NCI-H1436 (cell line): ENCODE results near the gene RUNX2.
"Not testable (repeated sequence)": the region's sequence is repeated elsewhere in the genome, so short reads cannot be mapped to it uniquely, and the experiment has no call there.

ENCODE experiments used
- DNase-seq: peaks from one replicate; lab custom pipeline; 2025; lab: John Stamatoyannopoulos, UW

The RUNX2 gene

DNA sequence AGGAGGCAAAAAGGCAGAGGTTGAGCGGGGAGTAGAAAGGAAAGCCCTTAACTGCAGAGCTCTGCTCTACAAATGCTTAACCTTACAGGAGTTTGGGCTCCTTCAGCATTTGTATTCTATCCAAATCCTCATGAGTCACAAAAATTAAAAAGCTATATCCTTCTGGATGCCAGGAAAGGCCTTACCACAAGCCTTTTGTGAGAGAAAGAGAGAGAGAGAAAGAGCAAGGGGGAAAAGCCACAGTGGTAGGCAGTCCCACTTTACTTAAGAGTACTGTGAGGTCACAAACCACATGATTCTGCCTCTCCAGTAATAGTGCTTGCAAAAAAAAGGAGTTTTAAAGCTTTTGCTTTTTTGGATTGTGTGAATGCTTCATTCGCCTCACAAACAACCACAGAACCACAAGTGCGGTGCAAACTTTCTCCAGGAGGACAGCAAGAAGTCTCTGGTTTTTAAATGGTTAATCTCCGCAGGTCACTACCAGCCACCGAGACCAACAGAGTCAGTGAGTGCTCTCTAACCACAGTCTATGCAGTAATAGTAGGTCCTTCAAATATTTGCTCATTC lies at the start of gene RUNX2:
RUNX2 (plus strand) TSS at position 375 of the 567 bp plus-strand sequence. CDS start 397 bp downstream, outside the sequence.
- no peak for DNase-seq

DNA sequence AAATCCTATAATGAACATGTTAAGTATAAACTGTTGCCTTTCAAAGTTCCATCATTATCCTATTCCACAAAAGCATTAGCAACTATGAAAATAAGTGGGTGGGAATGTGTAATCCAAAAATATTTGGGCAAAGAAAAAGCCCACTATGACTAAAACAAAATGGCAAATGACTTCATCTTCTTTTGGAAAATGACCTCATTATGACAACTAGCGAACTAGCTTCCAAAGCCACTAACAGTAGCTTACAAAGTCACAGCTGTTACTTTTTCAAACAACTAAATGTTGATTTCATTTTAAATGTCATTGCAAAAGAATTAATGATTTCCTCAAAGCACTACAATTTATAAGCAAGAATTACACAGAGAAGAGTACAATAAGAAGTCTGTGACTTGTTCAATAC lies 49.8 kb upstream of the RUNX2 start:
- DNase-seq = no peak

DNA sequence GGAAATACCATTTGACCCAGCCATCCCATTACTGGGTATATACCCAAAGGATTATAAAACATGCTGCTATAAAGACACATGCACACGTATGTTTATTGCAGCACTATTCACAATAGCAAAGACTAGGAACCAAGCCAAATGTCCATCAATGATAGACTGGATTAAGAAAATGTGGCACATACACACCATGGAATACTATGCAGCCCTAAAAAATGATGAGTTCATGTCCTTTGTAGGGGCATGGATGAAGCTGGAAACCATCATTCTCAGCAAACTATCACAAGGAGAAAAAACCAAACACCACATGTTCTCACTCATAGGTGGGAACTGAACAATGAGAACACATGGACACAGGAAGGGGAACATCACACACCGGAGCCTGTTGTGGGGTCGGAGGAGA lies 41.4 kb upstream of the RUNX2 start:
- DNase-seq = not testable (repeated sequence)

DNA sequence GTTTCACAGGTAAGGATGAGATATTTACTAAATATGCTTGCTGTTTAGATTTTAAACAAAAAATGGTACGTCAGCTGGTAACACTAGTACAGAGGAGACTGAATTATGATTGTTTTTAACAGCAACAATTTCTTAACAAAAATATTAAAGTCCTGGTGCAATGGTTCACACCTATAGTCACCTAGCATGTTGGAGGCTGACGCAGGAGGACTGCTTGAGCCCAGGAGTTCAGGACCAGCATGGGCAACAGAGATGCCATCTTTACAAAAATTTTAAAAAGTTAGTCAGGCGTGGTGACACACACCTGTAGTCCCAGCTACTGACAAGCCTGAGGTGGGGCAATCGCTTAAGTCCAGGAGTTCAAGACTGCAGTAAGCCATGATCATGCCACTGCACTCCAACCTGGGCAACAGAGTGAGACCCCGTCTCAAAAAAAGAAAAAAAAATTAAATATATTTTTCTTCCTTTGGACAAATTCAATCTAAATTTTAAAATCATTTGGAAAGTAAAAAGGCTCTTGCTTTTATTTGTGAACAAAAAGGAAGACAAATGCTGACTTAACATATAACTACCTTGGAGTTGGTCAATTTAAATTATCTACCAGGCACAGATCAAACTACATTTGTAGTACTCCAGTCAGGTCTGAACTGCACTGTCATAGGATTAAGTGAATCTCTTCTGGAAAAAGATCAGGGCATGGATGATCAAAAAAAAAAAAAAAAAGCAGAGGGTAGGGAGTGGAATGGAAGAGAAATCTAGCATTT lies 38.2 kb upstream of the RUNX2 start:
- DNase-seq = no peak

DNA sequence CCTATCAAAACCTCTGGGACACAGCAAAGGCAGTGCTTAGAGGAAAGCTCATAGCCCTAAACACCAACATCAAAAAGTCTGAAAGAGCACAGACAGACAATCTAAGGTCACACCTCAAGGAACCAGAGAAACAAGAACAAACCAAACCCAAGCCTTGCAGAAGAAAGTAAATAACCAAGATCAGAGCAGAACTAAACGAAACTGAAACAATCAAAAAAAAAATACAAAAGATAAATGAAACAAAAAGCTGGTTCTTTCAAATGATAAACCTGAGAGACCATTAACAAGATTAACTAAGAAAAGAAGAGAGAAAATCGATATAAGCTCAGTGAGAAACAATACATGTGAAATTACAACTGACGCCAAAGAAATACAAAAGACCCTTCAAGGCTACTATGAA lies 34.8 kb upstream of the RUNX2 start:
- no peak for DNase-seq

DNA sequence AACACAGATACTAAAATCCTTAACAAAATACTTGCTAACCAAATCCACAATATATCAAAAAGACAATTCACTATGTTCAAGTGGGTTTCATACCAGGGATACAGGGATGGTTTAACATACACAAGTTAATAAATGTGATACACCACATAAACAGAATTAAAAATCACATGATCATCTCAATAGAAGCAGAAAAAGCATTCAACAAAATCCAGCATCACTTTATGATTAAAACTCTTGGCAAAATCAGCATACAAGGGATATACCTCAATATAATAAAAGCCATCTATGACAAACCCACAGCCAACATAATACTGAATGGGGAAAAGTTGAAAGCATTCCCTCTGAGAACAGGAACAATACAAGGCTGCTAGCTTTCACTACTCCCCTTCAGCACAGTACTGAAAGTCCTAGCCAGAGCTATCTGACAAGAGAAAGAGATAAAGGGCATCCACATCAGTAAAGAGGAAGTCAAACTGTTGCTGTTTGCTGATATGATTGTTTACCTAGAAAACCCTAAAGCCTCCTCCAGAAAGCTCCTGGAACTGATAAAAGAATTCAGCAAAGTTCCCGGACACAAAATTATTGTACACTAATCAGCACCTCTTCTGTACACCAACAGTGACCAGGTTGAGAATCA lies 33.9 kb upstream of the RUNX2 start:
- DNase-seq = not testable (repeated sequence)

DNA sequence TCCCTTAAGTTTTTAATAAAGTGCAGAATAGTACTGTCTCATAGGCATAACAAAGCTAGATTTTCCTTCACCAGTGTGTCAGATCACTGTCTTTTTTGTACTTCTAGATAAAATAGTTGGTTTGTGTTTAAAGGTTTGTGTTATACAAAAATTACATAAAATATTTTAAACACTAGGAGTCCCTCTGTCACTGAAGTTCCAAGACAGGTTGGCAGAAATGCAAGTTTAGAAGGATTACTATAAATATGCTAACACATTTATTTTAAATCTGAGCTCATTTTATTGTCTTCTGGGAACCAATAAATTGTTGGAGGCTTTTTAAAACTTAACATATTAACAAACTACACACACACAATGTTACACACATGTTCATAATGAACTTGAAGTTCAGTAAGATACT lies 30.8 kb upstream of the RUNX2 start:
- no peak for DNase-seq

DNA sequence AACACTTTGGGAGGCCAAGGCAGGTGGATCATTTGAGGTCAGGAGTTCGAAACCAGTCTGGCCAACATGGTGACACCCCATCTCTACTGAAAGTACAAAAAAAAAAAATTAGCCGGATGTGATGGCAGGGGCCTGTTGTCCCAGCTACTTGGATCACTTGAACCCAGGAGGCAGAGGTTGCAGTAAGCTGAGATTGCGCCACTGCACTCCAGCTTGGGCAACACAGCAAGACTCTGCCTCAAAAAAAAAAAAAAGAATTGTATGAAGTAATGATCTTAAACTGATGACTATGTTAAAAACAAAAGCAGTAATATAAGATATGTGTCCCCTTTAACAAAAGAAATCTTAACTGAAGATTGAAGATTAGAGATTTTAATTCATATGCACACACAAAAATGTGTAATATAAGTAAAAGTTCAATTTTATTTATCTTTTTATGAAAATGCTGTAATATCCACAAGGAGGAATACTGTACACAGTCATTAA lies 29.0 kb upstream of the RUNX2 start:
- DNase-seq = no peak

DNA sequence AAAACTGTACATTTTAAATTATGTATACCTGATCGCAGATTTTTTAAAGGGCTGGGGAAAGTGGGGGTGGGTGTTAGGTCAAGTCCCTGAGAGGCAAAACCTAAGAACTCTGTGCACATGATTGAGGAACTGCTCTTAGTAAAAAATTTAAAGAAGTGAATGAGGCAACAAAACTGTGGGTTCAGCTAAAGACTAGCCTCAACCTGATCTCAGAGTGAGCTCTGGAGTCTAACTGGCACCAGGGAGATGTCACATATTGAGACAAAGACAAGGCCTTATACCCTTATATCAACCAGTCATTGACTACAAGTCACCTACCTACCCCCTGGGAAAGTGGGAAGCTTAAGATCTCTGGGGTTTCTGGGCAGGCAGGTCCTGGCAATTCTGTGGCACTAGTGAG lies 27.4 kb upstream of the RUNX2 start:
- DNase-seq = no peak

DNA sequence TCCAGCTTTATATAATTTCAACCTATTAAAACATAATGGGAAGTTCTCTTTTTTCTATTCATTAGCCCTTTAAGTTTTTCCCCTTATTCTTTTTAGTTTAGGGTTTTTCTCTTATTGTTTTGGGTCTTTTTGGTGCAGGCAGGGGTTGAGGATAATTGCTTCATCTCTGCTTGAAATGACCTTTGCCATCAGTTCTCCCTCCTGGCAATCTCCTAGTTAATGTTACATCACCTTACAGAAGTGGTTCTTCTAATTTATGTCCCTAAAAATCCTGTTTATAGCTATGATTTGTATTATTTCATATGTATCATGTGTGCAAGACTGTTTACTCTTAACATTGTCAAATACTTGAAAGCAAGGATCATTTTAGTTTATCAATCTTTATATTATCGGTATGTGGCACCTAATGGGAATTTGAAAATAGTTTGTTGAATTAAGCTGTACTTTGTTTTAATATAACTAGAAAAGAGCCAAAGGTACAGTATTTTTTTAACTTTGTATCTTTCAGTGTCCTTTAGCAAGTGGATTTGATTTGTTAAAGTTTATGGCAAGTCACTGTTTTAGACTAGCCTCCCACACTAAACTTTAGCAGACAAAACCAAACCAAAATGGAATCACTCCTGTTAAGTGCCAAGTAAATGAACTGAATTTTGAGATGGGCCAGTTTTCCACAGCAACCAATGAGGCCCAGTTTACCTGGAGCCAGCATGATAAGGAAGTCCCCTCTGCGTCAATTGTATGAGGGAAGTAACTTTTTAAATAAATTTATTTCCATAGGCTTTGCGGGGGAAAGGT lies 26.6 kb upstream of the RUNX2 start:
- no peak for DNase-seq

DNA sequence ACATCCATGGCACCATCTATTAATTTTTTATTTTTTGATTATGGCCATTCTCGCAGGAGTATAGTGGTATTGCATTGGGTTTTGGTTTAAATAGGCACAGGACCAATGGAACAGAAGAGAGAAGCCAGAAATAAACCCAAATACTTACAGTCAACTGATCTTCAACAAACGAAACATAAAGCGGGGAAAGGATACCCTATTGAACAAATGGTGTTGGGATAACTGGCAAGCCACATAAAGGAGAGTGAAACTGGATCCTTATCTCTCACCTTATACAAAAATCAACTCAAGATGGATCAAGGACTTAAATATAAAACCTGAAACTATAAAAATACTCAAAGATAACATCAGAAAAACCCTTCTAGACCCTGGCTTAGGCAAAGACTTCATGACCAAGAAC lies 25.3 kb upstream of the RUNX2 start:
- no peak for DNase-seq

DNA sequence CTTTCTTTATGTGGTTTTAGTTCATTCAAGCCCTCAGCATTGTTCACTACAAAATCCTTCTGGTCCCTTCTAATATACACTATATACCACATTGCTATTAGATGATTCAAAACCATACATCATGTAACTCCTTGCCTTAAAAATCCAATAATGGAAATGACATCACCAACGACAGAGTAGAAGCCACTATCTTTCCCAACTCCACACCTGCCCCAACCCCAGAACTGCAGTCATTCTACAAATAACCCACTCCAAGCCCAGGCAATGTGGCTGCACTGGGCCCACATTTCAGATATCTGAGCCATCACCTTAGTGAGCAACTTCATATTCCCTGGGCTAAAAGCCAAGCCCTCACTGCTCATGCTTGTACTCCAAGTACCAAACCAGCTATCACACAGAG lies 22.6 kb upstream of the RUNX2 start:
- DNase-seq = no peak

DNA sequence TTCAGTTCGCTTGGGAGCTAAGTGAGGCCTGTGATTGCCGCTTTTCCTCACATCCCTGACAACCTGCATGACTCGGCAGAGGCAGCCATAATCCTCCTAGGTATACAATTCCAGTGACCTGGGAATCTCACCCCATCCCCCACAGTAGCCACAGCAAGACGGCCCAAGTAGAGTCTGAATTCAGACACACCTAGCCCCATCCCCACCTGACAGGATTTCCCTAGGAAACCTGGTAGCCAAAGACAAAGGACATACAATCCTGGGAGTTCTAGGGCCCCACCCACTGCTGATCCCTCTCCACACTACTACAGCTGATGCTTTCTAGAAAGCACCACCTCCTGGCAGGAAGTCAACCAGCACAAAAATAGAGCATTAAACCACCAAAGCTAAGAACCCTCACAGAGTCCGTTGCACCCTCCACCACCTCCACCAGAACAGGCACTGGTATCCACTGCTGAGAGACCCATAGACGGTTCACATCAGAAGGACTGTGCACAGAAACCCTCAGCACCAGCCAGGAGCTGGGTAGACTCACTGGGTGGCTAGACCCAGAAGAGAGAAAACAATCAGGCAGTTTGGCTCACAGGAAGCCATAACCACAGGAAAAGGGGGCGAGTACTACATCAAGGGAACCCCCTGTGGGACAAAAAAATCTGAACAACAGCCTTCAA lies 17.9 kb upstream of the RUNX2 start:
- no peak for DNase-seq

DNA sequence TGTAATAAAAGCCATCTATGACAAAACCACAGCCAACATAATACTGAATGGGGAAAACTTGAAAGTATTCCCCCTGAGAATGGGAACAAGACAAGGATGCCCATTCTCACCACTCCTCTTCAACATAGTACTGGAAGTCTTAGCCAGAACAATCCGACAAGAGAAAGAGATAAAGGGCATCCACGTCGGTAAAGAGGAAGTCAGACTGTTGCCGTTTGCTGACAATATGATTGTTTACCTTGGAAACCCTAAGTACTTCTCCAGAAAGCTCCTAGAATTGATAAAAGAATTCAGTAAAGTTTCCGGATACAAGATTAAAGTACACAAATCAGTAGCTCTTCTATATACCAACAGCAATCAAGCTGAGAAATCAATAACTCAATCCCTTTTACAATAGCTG lies 14.0 kb upstream of the RUNX2 start:
- no peak for DNase-seq

DNA sequence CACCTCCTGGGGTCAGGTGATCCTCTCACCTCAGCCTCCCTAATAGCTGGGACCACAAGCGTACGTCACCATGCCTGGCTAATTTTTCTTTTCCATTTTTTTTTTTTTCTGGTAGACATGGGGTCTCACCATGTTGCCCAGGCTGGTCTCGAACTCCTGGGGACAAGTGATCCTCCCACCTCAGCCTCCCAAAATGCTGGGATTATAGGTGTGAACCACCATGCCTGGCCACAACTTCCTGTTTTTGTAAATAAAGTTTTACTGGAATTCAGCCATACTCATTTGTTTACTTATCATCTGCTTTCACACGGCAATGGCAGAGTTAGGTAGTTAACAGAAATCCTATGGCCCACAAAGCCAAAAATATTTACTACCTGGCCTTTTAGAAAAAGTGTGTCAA lies 7.8 kb upstream of the RUNX2 start:
- no peak for DNase-seq

DNA sequence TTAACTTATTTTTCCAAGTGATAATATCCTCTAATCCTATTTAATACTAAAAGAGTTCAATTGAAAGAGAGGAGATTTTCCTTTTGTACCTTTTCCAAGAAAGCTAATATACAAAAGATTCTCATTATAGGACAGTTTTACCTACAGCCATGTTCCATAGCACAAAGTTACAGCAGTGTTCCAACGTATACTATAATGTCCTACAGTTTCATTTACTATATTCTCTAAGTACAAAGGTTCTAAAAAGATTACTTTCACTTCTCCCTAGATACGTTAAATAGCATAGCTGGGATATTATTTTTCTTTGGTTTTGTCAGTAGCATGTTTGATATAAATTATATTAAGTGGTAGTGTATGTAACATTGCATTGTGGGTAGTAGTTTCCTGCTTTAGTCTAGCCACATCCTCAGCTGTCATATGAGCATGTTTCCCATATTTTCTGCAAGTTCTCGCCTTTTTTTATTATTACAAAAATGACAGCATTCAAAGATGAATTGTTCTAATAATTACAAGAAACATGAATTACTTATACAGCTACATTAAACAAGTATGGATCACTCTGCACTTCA lies 4.4 kb upstream of the RUNX2 start:
- DNase-seq = no peak

DNA sequence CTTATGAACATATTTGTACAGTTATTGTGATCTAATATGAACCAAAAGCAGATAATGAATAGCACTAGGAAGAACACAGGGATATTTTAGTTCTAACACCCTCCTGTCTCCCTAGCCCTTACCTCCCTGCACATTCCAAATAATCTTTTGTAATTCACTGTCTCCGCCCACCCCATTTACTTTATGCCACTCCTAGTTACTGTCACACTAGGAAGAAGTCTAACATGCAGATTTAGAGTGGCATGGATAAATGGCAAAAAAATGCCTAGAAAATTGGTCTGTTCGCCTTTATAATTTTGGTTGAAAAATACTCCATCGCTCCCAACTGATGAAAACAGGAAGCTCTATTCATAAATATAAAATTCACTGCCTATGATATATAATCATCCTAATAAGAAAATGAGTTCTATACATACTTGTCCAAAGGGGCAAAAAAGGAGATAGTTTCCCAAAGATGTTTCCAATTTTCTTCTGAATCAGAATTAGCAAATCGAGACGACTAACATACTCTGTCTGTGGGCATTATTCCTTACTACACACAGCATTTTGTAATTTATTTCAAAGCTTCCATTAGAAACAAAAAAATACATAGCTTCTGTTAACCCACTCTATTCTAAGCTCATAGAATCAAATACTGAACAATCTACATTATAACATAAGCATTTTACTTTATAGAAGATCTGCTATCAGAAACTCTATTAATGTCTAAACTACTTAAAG lies 1.3 kb upstream of the RUNX2 start:
- DNase-seq = no peak

DNA sequence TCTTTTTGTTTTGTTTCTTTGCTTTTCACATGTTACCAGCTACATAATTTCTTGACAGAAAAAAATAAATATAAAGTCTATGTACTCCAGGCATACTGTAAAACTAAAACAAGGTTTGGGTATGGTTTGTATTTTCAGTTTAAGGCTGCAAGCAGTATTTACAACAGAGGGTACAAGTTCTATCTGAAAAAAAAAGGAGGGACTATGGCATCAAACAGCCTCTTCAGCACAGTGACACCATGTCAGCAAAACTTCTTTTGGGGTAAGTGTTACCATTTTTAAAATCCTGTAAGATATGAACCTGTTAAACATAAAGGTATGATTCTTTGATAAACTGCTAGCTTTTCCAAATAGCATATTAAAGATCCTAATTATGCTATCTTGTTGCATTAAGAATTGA lies 393 bp downstream of the RUNX2 start:
- DNase-seq = no peak

DNA sequence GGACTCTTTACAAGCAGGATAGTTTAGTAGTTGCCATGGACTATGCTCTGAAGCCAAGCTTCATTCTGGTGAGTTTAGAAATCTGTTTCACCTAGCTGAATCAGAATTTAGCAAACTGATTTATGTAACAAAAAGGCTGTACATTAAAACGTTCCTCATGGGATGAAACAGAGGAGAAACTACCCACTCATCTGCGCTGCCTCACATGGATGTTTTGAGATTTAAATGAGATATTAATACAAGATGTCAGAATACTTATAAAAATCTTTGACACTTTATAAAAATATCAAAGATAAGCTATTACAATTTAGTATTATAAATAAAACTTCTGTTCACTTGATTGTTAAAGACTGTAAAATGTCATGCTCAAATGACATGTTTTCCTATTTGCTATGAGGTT lies 16.8 kb downstream of the RUNX2 start:
- DNase-seq = no peak

DNA sequence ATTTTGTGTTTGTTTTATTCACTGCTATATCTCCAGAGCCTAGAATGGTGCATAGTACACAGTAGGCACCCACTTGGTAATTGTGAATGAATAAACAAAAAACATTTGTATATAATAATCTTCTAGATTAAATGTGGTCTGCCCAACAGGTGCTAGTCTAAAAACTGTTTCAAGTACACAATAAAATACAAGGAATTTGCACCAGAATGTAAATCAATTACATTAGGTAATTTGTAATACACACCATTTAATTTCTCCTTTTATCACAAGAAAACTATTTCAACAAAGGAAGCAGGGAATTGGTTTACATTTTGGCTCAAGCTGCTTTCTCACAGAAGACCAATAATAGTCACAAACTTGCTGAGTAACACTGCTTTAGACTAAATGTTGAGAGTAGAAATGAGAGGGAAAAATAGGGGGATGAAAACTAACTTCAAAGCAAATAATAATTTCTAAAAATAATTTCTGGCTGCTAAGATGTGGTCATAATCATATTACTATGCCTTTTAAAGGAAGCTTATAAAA lies 22.1 kb downstream of the RUNX2 start:
- DNase-seq = no peak

DNA sequence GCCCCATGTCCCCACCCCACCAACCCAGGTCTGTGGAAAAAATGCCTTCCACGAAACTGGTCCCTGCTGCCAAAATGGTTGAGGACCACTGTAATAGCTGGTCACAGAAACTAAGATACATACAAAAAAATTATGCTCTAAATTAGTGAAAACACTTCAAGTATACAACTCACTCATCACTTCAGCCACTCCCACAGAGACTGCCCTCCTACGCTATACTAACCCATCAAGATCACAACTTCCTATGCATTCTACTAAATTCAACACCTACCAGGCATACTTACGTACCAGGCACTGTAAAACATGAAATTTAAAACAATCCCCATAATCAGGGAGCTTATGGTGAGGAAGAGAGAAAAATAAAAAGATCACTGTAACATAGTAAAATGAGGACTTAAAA lies 22.9 kb downstream of the RUNX2 start:
- DNase-seq = no peak
